Right lobe of liver (tissue), 4 donors: ENCODE results near the gene MARK3.

Experiments used
- CTCF ChIP-seq, 4 donors: fragments of 200-600 bp in 3 of 4; fragments of 450-650 bp in 1 of 4; IDR thresholded peaks; one replicate each; pipeline versions ENCODE4 v1.5.1 to v1.8.0; 2016 to 2022; ENCODE audit warnings: antibody characterized with exemption in 4 of 4, mild to moderate bottlenecking in 2 of 4
- POLR2A ChIP-seq: fragments of 450-650 bp; IDR thresholded peaks from one replicate; pipeline ENCODE4 v1.6.1; 2017; ENCODE audit warnings: antibody characterized with exemption, mild to moderate bottlenecking
- donor health status: DM: no; HTN: no; CAD: no.
- donor health status: DM: no; HTN: no; CAD: no.
- donor health status: DM: no; HTN: yes; CAD: no.

DNA sequence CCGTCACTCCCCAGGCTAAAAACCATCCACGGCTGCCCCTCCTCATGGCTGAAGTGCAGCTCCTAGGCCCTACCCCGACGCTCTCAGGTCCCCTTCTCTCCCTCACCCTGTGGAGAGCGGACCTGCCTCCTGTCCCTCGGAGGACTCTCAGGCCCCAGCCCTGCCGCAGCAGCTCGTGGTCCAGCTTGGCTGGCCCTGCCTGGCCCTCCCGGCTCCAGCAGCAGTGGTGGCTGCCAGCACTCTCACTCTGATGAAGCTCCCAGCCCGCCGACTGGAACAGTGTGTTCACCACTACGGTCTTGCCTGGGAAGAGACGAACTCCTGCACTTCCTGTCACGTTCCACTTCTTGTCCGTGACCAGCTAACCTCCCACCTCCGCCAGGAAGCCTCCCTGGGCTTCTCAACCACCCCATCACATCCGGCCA, 166.1 kb downstream of the MARK3 start:
- TF ChIP-seq CTCF (IDR thresholded peaks at IDR 0.05) (no peak), POLR2A (no peak)
